SK-N-SH (cell line): ENCODE results near the gene CPOX. TPM values are rescaled to one million over a fixed set of nuclear protein-coding genes. Genes with fewer than 3 reads are reported as not detected.

ENCODE experiments used
- CTCF ChIA-PET: fragments of 300-600, 350-600 bp; formaldehyde crosslinking; extraction: SDS; loops from one replicate; lab custom pipeline; 2021; lab: Yijun Ruan, JAX
- POLR2A ChIA-PET: fragments of 350-600 bp; sonication (Branson Sonifier 250); formaldehyde crosslinking; extraction: SDS; loops from one replicate; lab custom pipeline; 2020; ENCODE audit warnings: antibody characterized with exemption, inconsistent platforms; lab: Yijun Ruan, JAX
- DNase-seq: peaks from one replicate; pipeline ENCODE4 v3.0.0; 2012
- H2AFZ ChIP-seq: fragments of 200-600 bp; sonication (generic); 2 replicates; pipeline ENCODE4 v1.8.1; 2016; ENCODE audit warnings: antibody characterized with exemption, mild to moderate bottlenecking, low read depth
- H3F3A ChIP-seq: fragments of 200-600 bp; sonication (generic); replicated peaks from 2 replicates; pipeline ENCODE3; 2016; ENCODE audit warnings: antibody characterized with exemption, mild to moderate bottlenecking; ENCODE audit not compliant: insufficient read depth
- H3K27ac ChIP-seq, 2 experiments: fragments of 200-500 bp in 1 of 2; fragments of 200-600 bp in 1 of 2; sonication (Bioruptor generic) in 1 of 2; sonication (generic), shearing (Covaris generic) in 1 of 2; 2 replicates each; pipeline versions ENCODE4 v1.5.1 to v1.6.1; 2014 to 2016; ENCODE audit warnings: low read depth in 2 of 2, inconsistent platforms in 1 of 2, low read length in 1 of 2, mild to moderate bottlenecking in 1 of 2, mixed read lengths in 1 of 2
- H3K27me3 ChIP-seq: fragments of 200-600 bp; sonication (generic), shearing (Covaris generic); 2 replicates; pipeline ENCODE4 v1.6.1; 2016; ENCODE audit warnings: mixed run types; ENCODE audit not compliant: insufficient read depth
- H3K36me3 ChIP-seq, 2 experiments: fragments of 200-500 bp in 1 of 2; fragments of 200-600 bp in 1 of 2; sonication (Bioruptor generic) in 1 of 2; sonication (generic) in 1 of 2; replicated peaks in 1 of 2; 2 replicates each; pipeline versions ENCODE3 to v1.5.1; 2014 to 2016; ENCODE audit warnings: low read length in 1 of 2, mild to moderate bottlenecking in 1 of 2; ENCODE audit not compliant: insufficient read depth in 2 of 2, control insufficient read depth in 1 of 2
- H3K4me1 ChIP-seq, 2 experiments: fragments of 200-500 bp in 1 of 2; fragments of 200-600 bp in 1 of 2; sonication (Bioruptor generic) in 1 of 2; sonication (generic), shearing (Covaris generic) in 1 of 2; 2 replicates each; pipeline versions ENCODE4 v1.5.1 to v1.6.1; 2014 to 2016; ENCODE audit warnings: low read depth in 1 of 2, low read length in 1 of 2, mixed run types in 1 of 2; ENCODE audit not compliant: insufficient read depth in 2 of 2, control insufficient read depth in 1 of 2
- H3K4me2 ChIP-seq: fragments of 200-600 bp; sonication (generic), shearing (Covaris generic); 2 replicates; pipeline ENCODE4 v1.6.1; 2017; ENCODE audit warnings: mixed run types
- H3K4me3 ChIP-seq, 2 experiments: fragments of 200-500 bp in 1 of 2; fragments of 200-600 bp in 1 of 2; sonication (Bioruptor generic) in 1 of 2; sonication (generic), shearing (Covaris generic) in 1 of 2; 2 replicates each; pipeline versions ENCODE4 v1.5.1 to v1.8.1; 2014 to 2016; ENCODE audit warnings: low read depth in 2 of 2, inconsistent platforms in 1 of 2, low read length in 1 of 2, mild to moderate bottlenecking in 1 of 2, mixed read lengths in 1 of 2, moderate library complexity in 1 of 2
- H3K79me2 ChIP-seq: fragments of 200-600 bp; sonication (generic); 2 replicates; pipeline ENCODE4 v1.8.1; 2017; ENCODE audit warnings: mild to moderate bottlenecking; ENCODE audit not compliant: insufficient read depth
- H3K9ac ChIP-seq: fragments of 200-600 bp; sonication (generic); 2 replicates; pipeline ENCODE4 v1.6.1; 2017; ENCODE audit warnings: mixed run types
- H3K9me2 ChIP-seq: fragments of 200-600 bp; sonication (generic); 2 replicates; pipeline ENCODE4 v1.6.1; 2017; ENCODE audit warnings: mixed run types
- H3K9me3 ChIP-seq: fragments of 200-600 bp; sonication (generic); 2 replicates; pipeline ENCODE4 v1.6.1; 2017; ENCODE audit warnings: mixed run types, mild to moderate bottlenecking, moderate library complexity
- H4K20me1 ChIP-seq: fragments of 200-600 bp; sonication (generic); 2 replicates; pipeline ENCODE4 v1.6.1; 2017; ENCODE audit warnings: mild to moderate bottlenecking, mixed run types; ENCODE audit not compliant: insufficient read depth
- FOXJ3 ChIP-seq: sonication (generic); formaldehyde crosslinking; IDR thresholded peaks from 2 replicates; pipeline ENCODE4 v1.5.1; 2020; ENCODE audit warnings: mild to moderate bottlenecking, missing genetic modification reagents
- RAD21 ChIP-seq: IDR thresholded peaks from 2 replicates; pipeline ENCODE4 v1.6.1; 2012; ENCODE audit warnings: mild to moderate bottlenecking, low read length
- RXRA ChIP-seq: IDR thresholded peaks from 2 replicates; pipeline ENCODE4 v1.4.0; 2012; ENCODE audit warnings: low read depth, mild to moderate bottlenecking, borderline replicate concordance
- SMC3 ChIP-seq: IDR thresholded peaks from 2 replicates; pipeline ENCODE4 v1.6.1; 2012; ENCODE audit warnings: low read depth, low read length, improper control_type of control experiment
- TCF12 ChIP-seq: IDR thresholded peaks from 2 replicates; pipeline ENCODE4 v1.4.0; 2012
- TEAD4 ChIP-seq: IDR thresholded peaks from 2 replicates; pipeline ENCODE4 v1.4.0; 2012; ENCODE audit warnings: mild to moderate bottlenecking, borderline replicate concordance; ENCODE audit not compliant: insufficient read depth
- WGBS: methylation state at CpG from one replicate; pipeline ENCODE4 v1.1.6; 2017; ENCODE audit warnings: low lambda C conversion rate; 5-methylcytosine and 5-hydroxymethylcytosine counted together
- polyA plus RNA-seq, 3 experiments: library from polyadenylated mRNA; depleted of rRNA; stranded (reverse); fragments of >200 nt; gene quantifications; 2 replicates each; pipeline ENCODE4 v1.2.3, GENCODE V29; 2012
- TF ChIP-seq, protein P1 (sequence below): fragments of 200-600 bp; sonication (generic); IDR thresholded peaks from 2 replicates; pipeline ENCODE4 v1.6.1; 2017; ENCODE audit warnings: antibody characterized with exemption, mild to moderate bottlenecking, moderate library complexity
- TF ChIP-seq, protein P2 (sequence below): fragments of 150-350 bp; IDR thresholded peaks from 2 replicates; pipeline ENCODE4 v1.6.1; 2017; ENCODE audit warnings: antibody characterized with exemption, low read length, low read depth, borderline replicate concordance
- TF ChIP-seq, protein P3 (sequence below): IDR thresholded peaks from 2 replicates; pipeline ENCODE4 v1.6.1; 2012; ENCODE audit warnings: mild to moderate bottlenecking, low read depth, low read length, moderate library complexity

The CPOX gene
- polyA plus RNA-seq, 1 of the 3 experiments (the other 2 are of a cell fraction), result 36.7 TPM

DNA sequence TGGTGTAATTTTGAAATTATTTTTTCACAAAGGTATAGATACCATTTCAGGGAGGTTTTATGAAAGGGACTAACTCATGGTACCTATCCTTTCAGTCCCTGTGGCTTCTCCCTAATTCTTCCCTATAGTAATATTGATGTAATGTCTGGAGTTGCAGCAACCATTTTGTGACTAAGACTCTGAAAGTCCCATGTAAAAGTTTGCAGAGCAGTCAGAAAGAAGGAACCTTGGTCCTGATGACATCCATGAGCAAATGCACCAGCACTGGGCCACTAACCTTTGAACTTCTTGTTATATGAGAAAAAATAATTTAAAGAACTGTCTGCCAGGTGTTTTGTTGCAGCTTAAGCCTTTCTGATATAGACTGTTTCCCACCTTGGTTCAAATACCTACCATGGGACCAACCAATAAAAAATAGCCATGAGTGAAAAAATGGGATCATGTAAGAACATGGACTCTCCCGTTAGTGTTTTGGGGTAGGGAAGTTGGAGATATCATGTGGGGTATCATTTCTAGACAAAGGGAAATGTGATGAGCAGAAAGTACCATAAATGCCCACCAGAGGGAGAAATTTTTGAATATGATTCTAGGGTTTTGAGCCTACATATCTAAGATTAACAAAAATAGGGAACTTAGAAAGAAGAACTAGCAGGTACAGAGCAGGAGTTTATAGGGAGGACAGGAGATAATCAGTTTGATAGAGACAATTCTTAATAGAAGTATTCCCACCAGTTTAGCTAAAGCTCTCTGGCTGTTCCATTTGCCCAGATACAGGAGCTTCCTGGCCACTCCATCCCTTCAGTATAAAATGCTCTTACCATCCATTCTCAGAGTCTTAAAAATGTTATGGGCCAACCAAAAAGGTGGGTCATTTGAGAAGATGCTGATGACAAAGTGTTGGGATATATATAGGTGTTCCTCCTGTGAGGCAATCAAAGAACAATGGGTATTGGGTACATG is 3.4 kb upstream of the CPOX start:
- Histone ChIP-seq H3K79me2 (peaks cover 11% of the 10 kb centered on the region), H3K9me2 (no peaks in the 10 kb centered on the region), H4K20me1 (no peaks in the 10 kb centered on the region), H2AFZ (no peak overlapping the region), H3K4me2 (no peak overlapping the region), H3K4me3 (no peak overlapping the region), H3K27ac (no peak overlapping the region), H3K4me1 (peaks cover 3 to 8% of the 10 kb centered on the region in 2 experiments; a peak in 3 of 4 replicates), H3K27me3 (no peaks in the 10 kb centered on the region), H3K36me3 (no peaks in the 10 kb centered on the region), H3F3A (no peaks in the 10 kb centered on the region), H3K9me3 (no peaks in the 10 kb centered on the region), H3K9ac (no peak overlapping the region)
- TF ChIP-seq, protein P1, sequence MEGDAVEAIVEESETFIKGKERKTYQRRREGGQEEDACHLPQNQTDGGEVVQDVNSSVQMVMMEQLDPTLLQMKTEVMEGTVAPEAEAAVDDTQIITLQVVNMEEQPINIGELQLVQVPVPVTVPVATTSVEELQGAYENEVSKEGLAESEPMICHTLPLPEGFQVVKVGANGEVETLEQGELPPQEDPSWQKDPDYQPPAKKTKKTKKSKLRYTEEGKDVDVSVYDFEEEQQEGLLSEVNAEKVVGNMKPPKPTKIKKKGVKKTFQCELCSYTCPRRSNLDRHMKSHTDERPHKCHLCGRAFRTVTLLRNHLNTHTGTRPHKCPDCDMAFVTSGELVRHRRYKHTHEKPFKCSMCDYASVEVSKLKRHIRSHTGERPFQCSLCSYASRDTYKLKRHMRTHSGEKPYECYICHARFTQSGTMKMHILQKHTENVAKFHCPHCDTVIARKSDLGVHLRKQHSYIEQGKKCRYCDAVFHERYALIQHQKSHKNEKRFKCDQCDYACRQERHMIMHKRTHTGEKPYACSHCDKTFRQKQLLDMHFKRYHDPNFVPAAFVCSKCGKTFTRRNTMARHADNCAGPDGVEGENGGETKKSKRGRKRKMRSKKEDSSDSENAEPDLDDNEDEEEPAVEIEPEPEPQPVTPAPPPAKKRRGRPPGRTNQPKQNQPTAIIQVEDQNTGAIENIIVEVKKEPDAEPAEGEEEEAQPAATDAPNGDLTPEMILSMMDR, result peak; percentile 73
- TF ChIP-seq SMC3 (peak; percentile 29), RAD21 (peak; percentile 29; the same call in 1 of the 2 replicates), TCF12 (no peak)
- TF ChIP-seq, protein P2, sequence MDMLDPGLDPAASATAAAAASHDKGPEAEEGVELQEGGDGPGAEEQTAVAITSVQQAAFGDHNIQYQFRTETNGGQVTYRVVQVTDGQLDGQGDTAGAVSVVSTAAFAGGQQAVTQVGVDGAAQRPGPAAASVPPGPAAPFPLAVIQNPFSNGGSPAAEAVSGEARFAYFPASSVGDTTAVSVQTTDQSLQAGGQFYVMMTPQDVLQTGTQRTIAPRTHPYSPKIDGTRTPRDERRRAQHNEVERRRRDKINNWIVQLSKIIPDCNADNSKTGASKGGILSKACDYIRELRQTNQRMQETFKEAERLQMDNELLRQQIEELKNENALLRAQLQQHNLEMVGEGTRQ, result no peak
- ChIA-PET POLR2A (no interaction called here), CTCF (interaction anchor here (0.6 to 7.4 kb wide), 27 partner anchors 10 to 712 kb away, joined by 3 to 60 read pairs (median 3); no protein-coding TSS in a partner anchor)
- DNase-seq, result peak; percentile 30
- WGBS, result 17% methylated on average over 1 of the region's 1 CpG

DNA sequence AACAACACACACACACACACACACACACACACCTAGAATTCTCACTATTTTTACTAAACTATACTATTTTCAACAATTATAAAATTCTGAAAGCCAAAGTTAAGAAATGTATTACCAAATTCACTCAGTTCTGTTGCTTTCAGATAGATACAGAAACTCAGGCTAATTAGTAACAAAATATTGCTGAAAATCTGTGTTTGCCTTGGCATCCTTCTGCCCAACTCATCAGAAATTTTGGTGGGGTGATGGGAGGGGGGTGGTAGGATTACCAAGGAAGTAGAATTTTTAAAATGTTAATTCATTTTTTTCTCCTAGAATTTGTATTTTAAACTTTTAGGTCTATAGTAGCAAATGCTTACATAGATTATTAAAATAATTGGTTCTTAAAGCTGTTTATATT is 2.7 kb upstream of the CPOX start:
- no peak for DNase-seq
- TF ChIP-seq FOXJ3 (CRISPR knock-in tag) (no peak), RXRA (no peak), TEAD4 (no peak)
- TF ChIP-seq, protein P3, sequence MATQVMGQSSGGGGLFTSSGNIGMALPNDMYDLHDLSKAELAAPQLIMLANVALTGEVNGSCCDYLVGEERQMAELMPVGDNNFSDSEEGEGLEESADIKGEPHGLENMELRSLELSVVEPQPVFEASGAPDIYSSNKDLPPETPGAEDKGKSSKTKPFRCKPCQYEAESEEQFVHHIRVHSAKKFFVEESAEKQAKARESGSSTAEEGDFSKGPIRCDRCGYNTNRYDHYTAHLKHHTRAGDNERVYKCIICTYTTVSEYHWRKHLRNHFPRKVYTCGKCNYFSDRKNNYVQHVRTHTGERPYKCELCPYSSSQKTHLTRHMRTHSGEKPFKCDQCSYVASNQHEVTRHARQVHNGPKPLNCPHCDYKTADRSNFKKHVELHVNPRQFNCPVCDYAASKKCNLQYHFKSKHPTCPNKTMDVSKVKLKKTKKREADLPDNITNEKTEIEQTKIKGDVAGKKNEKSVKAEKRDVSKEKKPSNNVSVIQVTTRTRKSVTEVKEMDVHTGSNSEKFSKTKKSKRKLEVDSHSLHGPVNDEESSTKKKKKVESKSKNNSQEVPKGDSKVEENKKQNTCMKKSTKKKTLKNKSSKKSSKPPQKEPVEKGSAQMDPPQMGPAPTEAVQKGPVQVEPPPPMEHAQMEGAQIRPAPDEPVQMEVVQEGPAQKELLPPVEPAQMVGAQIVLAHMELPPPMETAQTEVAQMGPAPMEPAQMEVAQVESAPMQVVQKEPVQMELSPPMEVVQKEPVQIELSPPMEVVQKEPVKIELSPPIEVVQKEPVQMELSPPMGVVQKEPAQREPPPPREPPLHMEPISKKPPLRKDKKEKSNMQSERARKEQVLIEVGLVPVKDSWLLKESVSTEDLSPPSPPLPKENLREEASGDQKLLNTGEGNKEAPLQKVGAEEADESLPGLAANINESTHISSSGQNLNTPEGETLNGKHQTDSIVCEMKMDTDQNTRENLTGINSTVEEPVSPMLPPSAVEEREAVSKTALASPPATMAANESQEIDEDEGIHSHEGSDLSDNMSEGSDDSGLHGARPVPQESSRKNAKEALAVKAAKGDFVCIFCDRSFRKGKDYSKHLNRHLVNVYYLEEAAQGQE, result no peak
- no peak overlapping the region for H3K9ac ChIP-seq
- no peaks in the 10 kb centered on the region for H3K9me3 ChIP-seq
- H3K79me2 ChIP-seq, result peaks cover 14% of the 10 kb centered on the region
- H3K4me2 ChIP-seq, result no peak overlapping the region
- peaks cover 2 to 3% of the 10 kb centered on the region in 2 experiments for H3K36me3 ChIP-seq
- peaks cover 3 to 10% of the 10 kb centered on the region in 2 experiments; a peak in 3 of 4 replicates for H3K4me1 ChIP-seq
- H3F3A ChIP-seq, result no peaks in the 10 kb centered on the region
- H3K4me3 ChIP-seq, result no peak overlapping the region
- H2AFZ ChIP-seq, result no peak overlapping the region
- H3K27ac ChIP-seq, result no peak overlapping the region
- CTCF ChIA-PET, result interaction anchor here (0.6 to 7.4 kb wide), 15 partner anchors 9 to 401 kb away, joined by 3 to 60 read pairs (median 5); no protein-coding TSS in a partner anchor
- no peaks in the 10 kb centered on the region for H3K9me2 ChIP-seq
- H4K20me1 ChIP-seq, result no peaks in the 10 kb centered on the region
- H3K27me3 ChIP-seq, result no peaks in the 10 kb centered on the region
- POLR2A ChIA-PET, result no interaction called here
